Fibroblast of lung (primary cell): ENCODE data around the gene TCF20. TPM values are rescaled to one million over a fixed set of nuclear protein-coding genes. Genes with fewer than 3 reads are reported as not detected.

Experiments used
- DNase-seq, 2 donors: peaks; one replicate each; pipeline versions ENCODE4 v3.0.0 to v3.0.0-alpha.2; 2010; ENCODE audit warnings: low read depth in 2 of 2
- H2AFZ ChIP-seq: 2 replicates; pipeline ENCODE4 v1.5.1; 2012; ENCODE audit warnings: low read length, control low read depth, inconsistent platforms
- H3K27ac ChIP-seq: 2 replicates; pipeline ENCODE4 v1.5.1; 2011; ENCODE audit warnings: low read length, control low read depth; ENCODE audit not compliant: insufficient read depth
- H3K27me3 ChIP-seq: 2 replicates; pipeline ENCODE4 v1.5.1; 2011; ENCODE audit warnings: mild to moderate bottlenecking, low read length; ENCODE audit not compliant: control insufficient read depth, insufficient read depth
- H3K36me3 ChIP-seq: 2 replicates; pipeline ENCODE4 v1.5.1; 2011; ENCODE audit warnings: low read length; ENCODE audit not compliant: control insufficient read depth, insufficient read depth
- H3K4me1 ChIP-seq: 2 replicates; pipeline ENCODE4 v1.5.1; 2011; ENCODE audit warnings: low read length; ENCODE audit not compliant: control insufficient read depth, insufficient read depth; ENCODE audit errors: extremely low read depth
- H3K4me2 ChIP-seq: 2 replicates; pipeline ENCODE4 v1.5.1; 2011; ENCODE audit warnings: low read length, control low read depth; ENCODE audit not compliant: insufficient read depth; ENCODE audit errors: extremely low read depth
- H3K4me3 ChIP-seq, 4 experiments: fragments of 200-600 bp in 1 of 4; sonication (generic) in 1 of 4; replicated peaks in 1 of 4; 2 replicates each; pipeline ENCODE4 v1.5.1; 2011 to 2016; ENCODE audit warnings: low read length in 4 of 4, low read depth in 3 of 4, mild to moderate bottlenecking in 3 of 4, control low read depth in 2 of 4, inconsistent platforms in 1 of 4, mixed read lengths in 1 of 4; ENCODE audit not compliant: insufficient read depth in 1 of 4; ENCODE audit errors: control extremely low read depth in 1 of 4
- H3K79me2 ChIP-seq: 2 replicates; pipeline ENCODE4 v1.5.1; 2012; ENCODE audit warnings: mild to moderate bottlenecking, low read length, inconsistent platforms; ENCODE audit not compliant: control insufficient read depth, insufficient read depth
- H3K9ac ChIP-seq: 2 replicates; pipeline ENCODE4 v1.5.1; 2011; ENCODE audit warnings: mild to moderate bottlenecking, low read length, control low read depth; ENCODE audit not compliant: insufficient read depth
- H3K9me3 ChIP-seq: 2 replicates; pipeline ENCODE4 v1.5.1; 2012; ENCODE audit warnings: low read depth, low read length; ENCODE audit not compliant: control insufficient read depth, insufficient read depth
- H4K20me1 ChIP-seq: 2 replicates; pipeline ENCODE4 v1.5.1; 2011; ENCODE audit warnings: low read length; ENCODE audit not compliant: control insufficient read depth, insufficient read depth; ENCODE audit errors: extremely low read depth
- CTCF ChIP-seq, 2 donors: IDR thresholded peaks in 1 of 2; conservative IDR thresholded peaks in 1 of 2; 1 replicate in 1 of 2; 2 replicates in 1 of 2; pipeline ENCODE4 v1.5.1; 2011 to 2012; ENCODE audit warnings: low read length in 2 of 2, control low read depth in 1 of 2, inconsistent platforms in 1 of 2, low read depth in 1 of 2, mild to moderate bottlenecking in 1 of 2
- EZH2 ChIP-seq: IDR thresholded peaks from 2 replicates; pipeline ENCODE4 v1.5.1; 2012; ENCODE audit warnings: low read length, control low read depth, mild to moderate bottlenecking; ENCODE audit errors: missing control alignments
- polyA plus RNA-seq, 2 donors: library from polyadenylated mRNA; depleted of rRNA in 1 of 2; stranded (reverse) in 1 of 2; unstranded in 1 of 2; fragments of >200 nt; gene quantifications; 2 replicates each; pipeline ENCODE4 v1.2.1, GENCODE V29; 2011 to 2012; ENCODE audit warnings: missing spikeins in 1 of 2
- total RNA-seq: library from RNA; depleted of rRNA; stranded (reverse); fragments of >200 nt; gene quantifications from 2 replicates; pipeline ENCODE4 v1.2.1, GENCODE V29; 2014

TCF20 gene
- total and polyA plus RNA-seq, 2 donors (not counting 1 experiment from before 2014, with no cell fraction given) = 11.8 to 25.4 TPM

- H3K79me2 ChIP-seq = no peaks in the 10 kb centered on the region
- no peaks in the 10 kb centered on the region for H3K9me3 ChIP-seq
- TF ChIP-seq EZH2 = no peak
- TF ChIP-seq CTCF (conservative IDR thresholded peaks at IDR 0.05 in 1 of 2, IDR thresholded peaks at IDR 0.05 in 1 of 2; ENCODE audit: low read depth in 1 of 2, low read length in 2 of 2) = no peak
- no peaks in the 10 kb centered on the region for H3K36me3 ChIP-seq
- no peaks in the 10 kb centered on the region for H3K4me1 ChIP-seq
- no peak overlapping the region for H2AFZ ChIP-seq
- no peak overlapping the region for H3K27ac ChIP-seq
- no peaks in the 10 kb centered on the region for H4K20me1 ChIP-seq
- no peak overlapping the region for H3K4me2 ChIP-seq
- no peak for DNase-seq
- no peak overlapping the region for H3K4me3 ChIP-seq
- H3K9ac ChIP-seq = no peak overlapping the region
- no peaks in the 10 kb centered on the region for H3K27me3 ChIP-seq
These were observed 47.5 kb upstream of the TCF20 start for GRCh38 chr22:42317691-42318547.

- H3K9me3 ChIP-seq = no peaks in the 10 kb centered on the region
- no peak overlapping the region for H3K4me3 ChIP-seq
- no peaks in the 10 kb centered on the region for H4K20me1 ChIP-seq
- H3K27me3 ChIP-seq = peaks cover under 1% of the 10 kb centered on the region
- no peaks in the 10 kb centered on the region for H3K36me3 ChIP-seq
- no peak overlapping the region for H2AFZ ChIP-seq
- H3K4me2 ChIP-seq = no peak overlapping the region
- TF ChIP-seq CTCF (conservative IDR thresholded peaks at IDR 0.05 in 1 of 2, IDR thresholded peaks at IDR 0.05 in 1 of 2; ENCODE audit: low read depth in 1 of 2, low read length in 2 of 2) (no peak), EZH2 (no peak)
- no peak overlapping the region for H3K27ac ChIP-seq
- H3K79me2 ChIP-seq = no peaks in the 10 kb centered on the region
- H3K4me1 ChIP-seq = no peaks in the 10 kb centered on the region
- H3K9ac ChIP-seq = no peak overlapping the region
- peak in 1 of 2 donors; percentile 71 for DNase-seq
These were observed 46.6 kb upstream of the TCF20 start for GRCh38 chr22:42317008-42317407.

DNA sequence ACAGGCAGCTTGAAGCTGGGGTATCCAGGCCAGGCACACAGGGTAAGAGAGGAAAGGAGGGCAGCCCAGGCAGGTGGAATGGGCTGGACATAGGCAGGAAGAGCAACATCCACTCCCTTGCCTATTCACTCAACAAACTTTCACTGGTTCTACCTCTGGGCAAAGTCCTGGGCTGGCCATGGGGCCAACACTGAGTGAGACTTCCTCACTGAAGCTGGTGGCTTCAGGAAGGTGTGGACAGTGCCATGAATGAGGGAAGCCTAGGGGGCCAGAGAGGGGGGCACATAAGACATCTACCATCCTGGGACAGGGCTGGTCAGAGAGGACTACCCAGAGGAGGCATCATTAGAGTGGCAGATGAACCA, 44.9 kb upstream of the TCF20 start:
- no peak for TF ChIP-seq CTCF (conservative IDR thresholded peaks at IDR 0.05 in 1 of 2, IDR thresholded peaks at IDR 0.05 in 1 of 2; ENCODE audit: low read depth in 1 of 2, low read length in 2 of 2)
- no peak for TF ChIP-seq EZH2
- Histone ChIP-seq H3K27me3 (peaks cover 4% of the 10 kb centered on the region), H3K4me2 (no peak overlapping the region), H3K9me3 (no peaks in the 10 kb centered on the region), H3K27ac (no peak overlapping the region), H3K9ac (no peak overlapping the region), H3K4me3 (no peak overlapping the region), H3K4me1 (no peaks in the 10 kb centered on the region), H3K36me3 (no peaks in the 10 kb centered on the region), H2AFZ (no peak overlapping the region), H4K20me1 (no peaks in the 10 kb centered on the region), H3K79me2 (no peaks in the 10 kb centered on the region)
- DNase-seq = no peak
